ENCODE data around the gene HVCN1. TPM values are rescaled to one million over a fixed set of nuclear protein-coding genes. Genes with fewer than 3 reads are reported as not detected.

The HVCN1 gene
- total RNA-seq, 1 experiment from 2014 or later: 0.23 TPM

GRCh38 chr12:110731479-110731878 lies 42.6 kb upstream of the HVCN1 start:
- Mint-ChIP-seq H3K27me3 (ENCODE audit: insufficient read depth, unreplicated experiment) (no peaks in the 10 kb centered on the region), H3K36me3 (ENCODE audit: insufficient read depth, unreplicated experiment) (peaks cover 98% of the 10 kb centered on the region), H3K4me1 (ENCODE audit: low read depth, unreplicated experiment) (peaks cover 10% of the 10 kb centered on the region), H3K4me3 (ENCODE audit: unreplicated experiment) (no peak overlapping the region), H3K27ac (ENCODE audit: unreplicated experiment) (no peak overlapping the region), H3K9me3 (ENCODE audit: unreplicated experiment) (no peaks in the 10 kb centered on the region)
- intact Hi-C loops (cut with micrococcal nuclease; ENCODE audit: unreplicated experiment): no loop called here
- H3K9me3 ChIP-seq: no peaks in the 10 kb centered on the region
- 0 out of 2 replicates have a peak, but pooled peaks cover 3% of the 10 kb centered on the region for H3K4me1 ChIP-seq
- ChIA-PET CTCF (no interaction called here), POLR2A (no interaction called here)
- H3K27me3 ChIP-seq (replicated peaks; ENCODE audit: control insufficient read depth, insufficient read depth, low read length): no peaks in the 10 kb centered on the region
- H3K36me3 ChIP-seq (ENCODE audit: control insufficient read depth, insufficient read depth, low read length): peaks cover 4% of the 10 kb centered on the region
- TF ChIP-seq CTCF (IDR thresholded peaks at IDR 0.05; ENCODE audit: insufficient read depth in 1 of 2, low read depth in 1 of 2, low read length in 1 of 2, severe bottlenecking in 1 of 2, unreplicated experiment in 1 of 2): no peak
- BruUV-seq (replicated peaks): no TSS peak
- DNase-seq: no peak
- no peak overlapping the region for H3K4me3 ChIP-seq (ENCODE audit: low read depth, low read length)

GRCh38 chr12:110728628-110729027 lies 39.7 kb upstream of the HVCN1 start:
- no peaks in the 10 kb centered on the region for H3K4me1 ChIP-seq
- CTCF ChIA-PET: no interaction called here
- H3K4me3 ChIP-seq (ENCODE audit: low read depth, low read length): no peak overlapping the region
- H3K9me3 Mint-ChIP-seq (ENCODE audit: unreplicated experiment): no peaks in the 10 kb centered on the region
- H3K4me3 Mint-ChIP-seq (ENCODE audit: unreplicated experiment): no peak overlapping the region
- peaks cover 4% of the 10 kb centered on the region for H3K36me3 ChIP-seq (ENCODE audit: control insufficient read depth, insufficient read depth, low read length)
- POLR2A ChIA-PET: no interaction called here
- intact Hi-C loops (cut with micrococcal nuclease; ENCODE audit: unreplicated experiment): no loop called here
- no peak for DNase-seq
- BruUV-seq (replicated peaks): no TSS peak
- no peaks in the 10 kb centered on the region for H3K27me3 Mint-ChIP-seq (ENCODE audit: insufficient read depth, unreplicated experiment)
- H3K9me3 ChIP-seq: no peaks in the 10 kb centered on the region
- no peaks in the 10 kb centered on the region for H3K27me3 ChIP-seq (replicated peaks; ENCODE audit: control insufficient read depth, insufficient read depth, low read length)
- H3K4me1 Mint-ChIP-seq (ENCODE audit: low read depth, unreplicated experiment): peaks cover 4% of the 10 kb centered on the region
- peaks cover 99% of the 10 kb centered on the region for H3K36me3 Mint-ChIP-seq (ENCODE audit: insufficient read depth, unreplicated experiment)
- H3K27ac Mint-ChIP-seq (ENCODE audit: unreplicated experiment): no peak overlapping the region
- no peak for TF ChIP-seq CTCF (IDR thresholded peaks at IDR 0.05; ENCODE audit: insufficient read depth in 1 of 2, low read depth in 1 of 2, low read length in 1 of 2, severe bottlenecking in 1 of 2, unreplicated experiment in 1 of 2)

- no peak overlapping the region for H3K27ac Mint-ChIP-seq (ENCODE audit: unreplicated experiment)
- no peaks in the 10 kb centered on the region for H3K9me3 Mint-ChIP-seq (ENCODE audit: unreplicated experiment)
- no peaks in the 10 kb centered on the region for H3K4me1 Mint-ChIP-seq (ENCODE audit: low read depth, unreplicated experiment)
- intact Hi-C loops (cut with micrococcal nuclease; ENCODE audit: unreplicated experiment): no loop called here
- Histone ChIP-seq H3K36me3 (ENCODE audit: control insufficient read depth, insufficient read depth, low read length) (peaks cover 4% of the 10 kb centered on the region), H3K27me3 (replicated peaks; ENCODE audit: control insufficient read depth, insufficient read depth, low read length) (no peaks in the 10 kb centered on the region), H3K4me3 (ENCODE audit: low read depth, low read length) (no peak overlapping the region), H3K4me1 (no peaks in the 10 kb centered on the region), H3K9me3 (no peaks in the 10 kb centered on the region)
- no peak for DNase-seq
- ChIA-PET POLR2A (no interaction called here), CTCF (no interaction called here)
- H3K4me3 Mint-ChIP-seq (ENCODE audit: unreplicated experiment): no peak overlapping the region
- no TSS peak for BruUV-seq (replicated peaks)
- no peak for TF ChIP-seq CTCF (IDR thresholded peaks at IDR 0.05; ENCODE audit: insufficient read depth in 1 of 2, low read depth in 1 of 2, low read length in 1 of 2, severe bottlenecking in 1 of 2, unreplicated experiment in 1 of 2)
- H3K27me3 Mint-ChIP-seq (ENCODE audit: insufficient read depth, unreplicated experiment): no peaks in the 10 kb centered on the region
- peaks cover 93% of the 10 kb centered on the region for H3K36me3 Mint-ChIP-seq (ENCODE audit: insufficient read depth, unreplicated experiment)
Measured at GRCh38 chr12:110726708-110727369, 37.9 kb upstream of the HVCN1 start.

Measured in Caco-2 (cell line).